Effector memory CD8-positive, alpha-beta T cell (primary cell): ENCODE measurements around the gene TMEM94.

Experiments
- ATAC-seq: fragments of 150-1000 bp; cut with Tn5 transposase; replicated peaks from 2 replicates; pipeline ENCODE4 v1.10.0; 2021; ENCODE audit warnings: mild to moderate bottlenecking, moderate library complexity
- DNase-seq, 3 experiments: peaks; one replicate each; pipeline ENCODE4 v3.0.0; 2021
- H3K27ac Mint-ChIP-seq, 2 donors: one replicate each; pipeline ENCODE4 v1.8.0; 2022; ENCODE audit warnings: mild to moderate bottlenecking in 2 of 2, mixed read lengths in 2 of 2, moderate library complexity in 2 of 2
- H3K27me3 Mint-ChIP-seq, 2 donors: one replicate each; pipeline ENCODE4 v1.8.0; 2022; ENCODE audit warnings: mixed read lengths in 2 of 2
- H3K36me3 Mint-ChIP-seq: one replicate; pipeline ENCODE4 v1.8.0; 2022; ENCODE audit warnings: mild to moderate bottlenecking, moderate library complexity, mixed read lengths; ENCODE audit not compliant: insufficient read depth
- H3K4me1 Mint-ChIP-seq, 2 donors: one replicate each; pipeline ENCODE4 v1.8.0; 2022; ENCODE audit warnings: low read depth in 2 of 2, mixed read lengths in 2 of 2
- H3K4me3 Mint-ChIP-seq, 2 donors: one replicate each; pipeline ENCODE4 v1.8.0; 2022; ENCODE audit warnings: mild to moderate bottlenecking in 2 of 2, mixed read lengths in 2 of 2, moderate library complexity in 2 of 2
- H3K9me3 Mint-ChIP-seq, 2 donors: one replicate each; pipeline ENCODE4 v1.8.0; 2022; ENCODE audit warnings: mixed read lengths in 2 of 2

The TMEM94 gene

DNA sequence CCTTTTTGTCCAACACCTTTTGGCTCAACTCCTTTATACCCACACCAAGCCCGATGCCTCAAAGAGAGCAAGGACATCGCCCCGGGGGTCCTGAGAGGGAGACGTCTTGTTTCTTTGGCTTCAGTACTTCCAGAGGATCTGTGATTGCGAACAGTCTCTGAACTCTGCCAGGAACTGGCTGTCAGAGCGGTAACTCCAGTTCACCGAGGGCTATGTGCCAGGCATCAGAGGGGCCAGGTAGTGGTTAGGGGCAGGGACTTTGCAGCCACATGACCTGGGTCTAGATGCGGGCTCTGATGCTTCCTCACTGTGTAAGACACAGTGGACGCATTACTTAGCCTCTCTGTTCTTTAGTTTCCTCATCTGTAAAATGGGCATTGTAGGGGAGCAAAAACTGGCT, 90.7 kb downstream of the TMEM94 start:
- peaks cover 7 to 20% of the 10 kb centered on the region in 2 donors for H3K4me1 Mint-ChIP-seq
- no peak overlapping the region for H3K27ac Mint-ChIP-seq
- no peak for ATAC-seq
- no peaks in the 10 kb centered on the region for H3K9me3 Mint-ChIP-seq
- no peak overlapping the region for H3K4me3 Mint-ChIP-seq
- DNase-seq: no peak
- peaks cover 2% of the 10 kb centered on the region for H3K36me3 Mint-ChIP-seq
- no peaks in the 10 kb centered on the region for H3K27me3 Mint-ChIP-seq

DNA sequence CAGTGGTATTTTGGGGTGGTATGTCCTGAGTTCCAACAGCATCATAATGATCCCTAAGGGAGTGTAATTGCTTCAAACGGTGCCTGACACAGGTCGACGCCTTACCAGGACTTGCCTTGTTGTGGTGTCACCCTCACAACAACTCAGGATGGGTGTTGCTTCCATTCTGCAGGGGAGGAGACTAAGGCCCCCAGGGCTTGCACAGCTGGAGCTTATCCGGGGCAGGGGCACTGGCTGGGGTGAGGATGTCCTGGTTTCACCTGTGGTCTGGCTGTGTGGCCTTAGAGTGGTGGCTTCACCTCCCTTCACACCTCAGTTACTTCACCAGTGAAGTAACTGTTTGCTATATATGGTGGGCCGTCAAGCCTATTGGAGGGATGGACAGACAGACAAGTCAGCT, 92.4 kb downstream of the TMEM94 start:
- H3K4me1 Mint-ChIP-seq: peaks cover 4 to 16% of the 10 kb centered on the region in 2 donors
- DNase-seq: no peak
- H3K27me3 Mint-ChIP-seq: no peaks in the 10 kb centered on the region
- no peak for ATAC-seq
- peaks cover 5% of the 10 kb centered on the region for H3K36me3 Mint-ChIP-seq
- H3K27ac Mint-ChIP-seq: peak overlapping the region in 1 of 2 donors; percentile 20
- no peaks in the 10 kb centered on the region for H3K9me3 Mint-ChIP-seq
- no peak overlapping the region for H3K4me3 Mint-ChIP-seq
